Activated T-helper 2 cell treated with anti-CD3 and anti-CD28 coated beads, Interferon-gamma antibody, Interleukin-2, Interleukin-4, amounts not matched to agents 10 μg/mL and 5 μg/mL and 100 μg/mL, durations not matched to agents 14 hours and 24 hours and 36 hours (primary cell): Measurements from ENCODE around the gene IL36B. TPM values are rescaled to one million over a fixed set of nuclear protein-coding genes. Genes with fewer than 3 reads are reported as not detected.

ENCODE experiments used
- DNase-seq: peaks from one replicate; pipeline ENCODE4 v3.0.0; 2021; ENCODE audit warnings: low spot score
- H3K27ac Mint-ChIP-seq: one replicate; pipeline ENCODE4 v1.8.0; 2021; ENCODE audit warnings: mixed read lengths
- H3K27me3 Mint-ChIP-seq: one replicate; pipeline ENCODE4 v1.8.0; 2021; ENCODE audit warnings: low read depth, mixed read lengths
- H3K36me3 Mint-ChIP-seq: one replicate; pipeline ENCODE4 v1.8.0; 2021; ENCODE audit warnings: low read depth, mixed read lengths
- H3K4me1 Mint-ChIP-seq: one replicate; pipeline ENCODE4 v1.8.0; 2021; ENCODE audit warnings: low read depth, mixed read lengths
- H3K4me3 Mint-ChIP-seq: one replicate; pipeline ENCODE4 v1.8.0; 2021; ENCODE audit warnings: low read depth, mild to moderate bottlenecking, moderate library complexity, mixed read lengths
- H3K9me3 Mint-ChIP-seq: one replicate; pipeline ENCODE4 v1.8.0; 2021; ENCODE audit warnings: mixed read lengths
- intact Hi-C: fragments of 100-400 bp; cut with micrococcal nuclease; formaldehyde crosslinking; loops from one replicate; pipeline ENCODE4 v1.15.1; 2023
- total RNA-seq: library from RNA; stranded (reverse); gene quantifications from 2 replicates; pipeline ENCODE4 v1.2.3, GENCODE V29; 2022

IL36B gene
- total RNA-seq, 1 donor from 2014 or later, result not detected

DNA sequence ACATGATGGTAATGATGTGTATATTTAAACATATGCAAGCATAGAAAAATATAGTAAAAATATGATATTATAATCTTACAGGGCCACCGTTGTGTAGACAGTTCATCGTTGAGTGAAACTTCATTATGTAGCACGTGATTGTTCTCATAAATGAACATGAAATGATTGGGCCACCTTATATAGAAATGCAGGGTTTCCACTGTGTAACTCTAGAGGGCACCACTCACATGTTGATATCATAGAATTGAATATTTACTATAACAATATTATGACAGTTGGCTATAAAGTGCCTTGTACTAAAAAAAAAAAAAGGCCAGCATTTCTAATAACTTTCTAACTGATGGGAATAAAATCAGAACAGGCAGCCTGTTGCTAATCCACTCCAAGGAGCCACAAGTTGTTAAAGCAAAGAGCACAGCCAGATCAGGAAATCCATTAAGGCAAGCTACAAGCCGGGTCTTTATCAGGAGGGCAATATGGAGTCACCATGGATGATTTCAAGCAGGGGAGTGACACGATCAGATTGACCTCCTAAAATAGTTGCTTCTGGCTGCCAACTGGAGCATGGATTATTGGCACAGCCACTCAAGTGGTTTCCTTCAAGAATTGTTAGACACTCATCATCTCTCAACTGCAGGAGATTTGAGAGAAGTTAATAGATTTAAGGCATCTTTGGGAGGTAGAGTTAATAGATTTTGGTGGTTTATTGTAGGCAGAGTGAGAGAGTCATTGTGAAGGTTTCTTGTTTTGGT lies 31.8 kb upstream of the IL36B start:
- H3K27me3 Mint-ChIP-seq, result no peaks in the 10 kb centered on the region
- DNase-seq, result no peak
- intact Hi-C loops, result loop anchor here (1.0 to 5.0 kb wide), 7 partner anchors 20 to 293 kb away; no protein-coding TSS in a partner anchor
- H3K9me3 Mint-ChIP-seq, result no peaks in the 10 kb centered on the region
- H3K36me3 Mint-ChIP-seq, result no peaks in the 10 kb centered on the region
- no peak overlapping the region for H3K27ac Mint-ChIP-seq
- no peak overlapping the region for H3K4me3 Mint-ChIP-seq
- peaks cover 17% of the 10 kb centered on the region for H3K4me1 Mint-ChIP-seq

DNA sequence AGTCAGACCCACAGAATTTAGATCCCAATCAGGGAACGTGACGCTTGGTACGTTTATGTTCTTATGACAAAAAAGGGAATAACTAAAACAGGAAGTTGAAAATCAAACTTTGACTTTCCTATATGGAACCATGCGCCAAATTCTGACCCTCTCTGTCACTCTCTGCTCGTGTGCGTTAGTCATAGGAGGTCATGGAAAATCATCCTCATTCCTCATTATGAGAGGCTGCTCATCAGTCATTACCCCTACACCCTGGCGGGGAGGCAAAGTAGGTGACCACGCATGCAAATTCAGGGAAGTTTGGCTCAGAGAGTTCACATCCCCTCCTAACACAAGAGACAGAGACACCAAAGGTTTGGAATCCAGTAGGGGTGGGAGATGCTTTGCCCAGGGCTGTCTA lies 30.6 kb upstream of the IL36B start:
- no peaks in the 10 kb centered on the region for H3K27me3 Mint-ChIP-seq
- H3K27ac Mint-ChIP-seq, result no peak overlapping the region
- intact Hi-C loops, result loop anchor here (5.0 kb wide), 3 partner anchors 39 to 294 kb away; no protein-coding TSS in a partner anchor
- no peaks in the 10 kb centered on the region for H3K36me3 Mint-ChIP-seq
- H3K9me3 Mint-ChIP-seq, result no peaks in the 10 kb centered on the region
- no peak overlapping the region for H3K4me3 Mint-ChIP-seq
- H3K4me1 Mint-ChIP-seq, result peaks cover 17% of the 10 kb centered on the region
- no peak for DNase-seq

- intact Hi-C loops, result loop anchor here (5.0 kb wide), 3 partner anchors 41 to 296 kb away; no protein-coding TSS in a partner anchor
- peaks cover 6% of the 10 kb centered on the region for H3K27me3 Mint-ChIP-seq
These were observed 29.0 kb upstream of the IL36B start for GRCh38 chr2:113081488-113082210.

DNA sequence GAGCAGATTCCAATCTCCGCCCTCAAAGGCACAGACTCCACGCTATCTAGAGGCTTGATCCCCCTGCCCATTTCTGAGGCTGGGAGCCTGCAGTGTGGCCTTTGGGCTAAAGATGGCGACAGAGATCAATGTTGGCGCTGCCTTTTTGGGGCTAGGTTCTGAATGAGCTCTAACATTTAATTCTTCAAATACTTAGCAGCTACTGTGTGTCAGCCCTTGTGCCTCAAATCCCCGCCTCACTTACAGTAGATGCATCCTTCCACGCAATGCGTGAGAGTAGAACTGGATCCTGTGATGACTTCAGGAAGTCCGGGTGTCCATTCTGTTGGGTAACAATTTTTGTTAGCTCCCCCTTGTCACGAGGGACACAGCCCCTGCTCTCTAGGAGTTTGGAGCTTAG lies 27.5 kb upstream of the IL36B start:
- Mint-ChIP-seq H3K27ac (no peak overlapping the region), H3K4me3 (no peak overlapping the region), H3K4me1 (peaks cover 16% of the 10 kb centered on the region), H3K27me3 (peaks cover 11% of the 10 kb centered on the region), H3K36me3 (no peaks in the 10 kb centered on the region), H3K9me3 (no peaks in the 10 kb centered on the region)
- intact Hi-C loops, result loop anchor here (1.0 to 5.0 kb wide), 4 partner anchors 42 to 297 kb away; no protein-coding TSS in a partner anchor
- DNase-seq, result peak; percentile 28

More at GRCh38 chr2:113081488-113082210, 29.0 kb upstream of the IL36B start:
- Mint-ChIP-seq H3K4me3 (no peak overlapping the region), H3K36me3 (no peaks in the 10 kb centered on the region), H3K4me1 (peaks cover 17% of the 10 kb centered on the region), H3K27ac (no peak overlapping the region), H3K9me3 (no peaks in the 10 kb centered on the region)
- no peak for DNase-seq

DNA sequence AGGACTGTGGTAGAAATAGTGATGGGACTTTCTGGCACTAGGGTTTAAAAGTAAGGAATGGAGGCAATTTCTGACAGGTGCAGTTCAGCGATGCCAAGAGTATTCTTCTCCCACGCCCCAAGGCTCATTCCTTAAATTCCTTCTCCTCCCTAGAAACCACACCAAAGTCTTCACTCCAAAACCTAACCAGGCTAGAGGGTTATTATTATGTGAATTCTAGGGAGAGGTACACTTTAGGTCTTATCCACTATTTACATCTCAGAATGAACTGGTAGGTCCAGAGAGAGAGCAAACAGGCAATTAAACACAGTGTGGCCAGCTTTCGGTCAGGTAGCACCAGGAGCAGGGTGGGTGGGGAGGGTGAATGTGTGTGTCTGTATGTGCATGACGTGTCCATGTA lies 26.5 kb upstream of the IL36B start:
- peaks cover 12% of the 10 kb centered on the region for H3K4me1 Mint-ChIP-seq
- H3K36me3 Mint-ChIP-seq, result no peaks in the 10 kb centered on the region
- H3K9me3 Mint-ChIP-seq, result no peaks in the 10 kb centered on the region
- H3K27me3 Mint-ChIP-seq, result peaks cover 11% of the 10 kb centered on the region
- no peak overlapping the region for H3K27ac Mint-ChIP-seq
- no peak for DNase-seq
- intact Hi-C loops, result no loop called here
- no peak overlapping the region for H3K4me3 Mint-ChIP-seq

DNA sequence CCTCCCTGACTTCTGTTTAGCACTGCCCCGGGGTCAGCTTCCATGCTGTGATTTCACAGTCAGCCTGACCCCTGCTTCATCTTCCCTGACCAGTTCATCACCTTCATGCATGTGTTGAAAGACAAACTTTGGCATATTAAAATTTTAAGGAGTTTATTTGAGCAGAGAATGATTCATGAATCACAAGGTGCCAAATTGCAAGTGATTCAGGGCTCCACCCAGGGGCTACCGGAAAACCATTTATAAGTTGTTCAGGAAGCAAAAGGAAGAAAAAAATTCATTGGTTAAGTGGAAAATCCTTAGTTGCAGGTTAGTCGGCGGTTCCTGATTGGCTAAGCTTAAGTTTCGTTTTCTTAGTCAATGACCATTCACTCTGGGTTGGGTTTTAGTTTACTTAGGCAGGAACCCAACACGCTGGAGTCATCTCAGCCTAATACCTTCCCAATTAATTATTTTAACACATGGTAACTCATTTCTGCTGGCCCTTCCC lies 25.7 kb upstream of the IL36B start:
- peaks cover 10% of the 10 kb centered on the region for H3K4me1 Mint-ChIP-seq
- H3K4me3 Mint-ChIP-seq, result no peak overlapping the region
- H3K9me3 Mint-ChIP-seq, result no peaks in the 10 kb centered on the region
- no peaks in the 10 kb centered on the region for H3K36me3 Mint-ChIP-seq
- no peak for DNase-seq
- no peak overlapping the region for H3K27ac Mint-ChIP-seq
- intact Hi-C loops, result no loop called here
- peaks cover 11% of the 10 kb centered on the region for H3K27me3 Mint-ChIP-seq

GRCh38 chr2:113077921-113078320 lies 25.3 kb upstream of the IL36B start:
- Mint-ChIP-seq H3K27ac (no peak overlapping the region), H3K4me1 (peaks cover 6% of the 10 kb centered on the region), H3K36me3 (no peaks in the 10 kb centered on the region), H3K27me3 (peaks cover 11% of the 10 kb centered on the region), H3K9me3 (no peaks in the 10 kb centered on the region), H3K4me3 (no peak overlapping the region)
- intact Hi-C loops, result no loop called here
- no peak for DNase-seq

DNA sequence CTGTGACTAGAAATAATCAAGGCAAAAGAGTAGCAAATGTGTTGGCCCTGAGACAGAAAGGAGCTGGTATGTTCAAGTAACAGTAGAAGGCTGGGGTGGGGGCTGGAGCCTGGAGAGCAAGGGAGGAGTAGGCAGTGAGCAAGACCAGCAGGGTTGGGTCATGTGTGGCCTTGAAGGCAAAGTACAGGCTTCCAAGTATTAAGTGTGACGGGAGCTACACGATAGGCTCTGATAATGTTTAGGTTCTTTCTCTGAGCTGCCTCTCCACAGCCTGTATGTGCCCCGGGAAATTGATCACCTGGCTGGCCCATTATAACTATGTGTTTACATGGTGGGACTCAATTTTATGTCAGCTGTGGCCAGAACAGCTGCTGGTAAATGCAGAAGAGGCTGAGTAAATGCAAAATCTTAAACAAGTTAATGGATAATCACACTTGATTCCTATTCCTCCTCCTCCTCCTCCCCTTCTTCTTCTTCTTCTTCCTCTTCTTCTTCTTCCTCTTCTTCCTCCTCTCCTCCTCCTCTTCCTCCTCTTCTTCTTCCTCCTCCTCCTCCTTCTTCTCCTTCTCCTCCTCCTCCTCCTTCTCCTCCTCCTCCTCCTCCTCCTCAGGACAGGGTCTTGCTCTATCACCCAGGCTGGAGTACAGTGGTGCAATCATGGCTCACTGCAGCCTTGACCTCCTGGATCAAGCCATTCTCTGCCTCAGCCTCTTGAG lies 24.4 kb upstream of the IL36B start:
- no peaks in the 10 kb centered on the region for H3K9me3 Mint-ChIP-seq
- H3K4me3 Mint-ChIP-seq, result no peak overlapping the region
- H3K27ac Mint-ChIP-seq, result no peak overlapping the region
- no peak for DNase-seq
- intact Hi-C loops, result no loop called here
- peaks cover 6% of the 10 kb centered on the region for H3K4me1 Mint-ChIP-seq
- no peaks in the 10 kb centered on the region for H3K36me3 Mint-ChIP-seq
- H3K27me3 Mint-ChIP-seq, result peaks cover 11% of the 10 kb centered on the region

DNA sequence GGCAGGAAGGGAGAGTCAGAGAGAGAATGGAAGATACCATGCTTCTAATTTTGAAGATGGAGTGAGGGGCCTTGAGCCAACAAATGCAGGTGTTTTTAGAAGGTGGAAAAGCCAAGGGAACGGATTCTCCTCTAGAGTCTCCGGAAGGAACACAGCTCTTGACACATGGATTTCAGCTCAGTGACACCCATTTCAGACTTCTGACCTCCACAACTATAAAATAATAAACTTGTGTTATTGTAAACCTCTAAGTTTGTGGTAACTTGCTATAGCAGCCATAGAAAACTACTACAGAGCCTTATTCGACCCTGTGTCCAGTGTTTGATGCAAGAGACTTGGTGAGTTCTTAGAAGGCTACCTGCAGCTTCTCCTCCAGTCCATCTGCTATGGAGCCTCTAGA lies 22.9 kb upstream of the IL36B start:
- H3K36me3 Mint-ChIP-seq, result no peaks in the 10 kb centered on the region
- no peak overlapping the region for H3K27ac Mint-ChIP-seq
- peaks cover 12% of the 10 kb centered on the region for H3K27me3 Mint-ChIP-seq
- intact Hi-C loops, result no loop called here
- no peak overlapping the region for H3K4me3 Mint-ChIP-seq
- no peak for DNase-seq
- H3K4me1 Mint-ChIP-seq, result peaks cover 6% of the 10 kb centered on the region
- H3K9me3 Mint-ChIP-seq, result no peaks in the 10 kb centered on the region

GRCh38 chr2:113075030-113075429 lies 22.4 kb upstream of the IL36B start:
- Mint-ChIP-seq H3K27me3 (peaks cover 13% of the 10 kb centered on the region), H3K27ac (no peak overlapping the region), H3K4me1 (peaks cover 6% of the 10 kb centered on the region), H3K4me3 (no peak overlapping the region), H3K9me3 (no peaks in the 10 kb centered on the region), H3K36me3 (no peaks in the 10 kb centered on the region)
- intact Hi-C loops, result no loop called here
- no peak for DNase-seq

DNA sequence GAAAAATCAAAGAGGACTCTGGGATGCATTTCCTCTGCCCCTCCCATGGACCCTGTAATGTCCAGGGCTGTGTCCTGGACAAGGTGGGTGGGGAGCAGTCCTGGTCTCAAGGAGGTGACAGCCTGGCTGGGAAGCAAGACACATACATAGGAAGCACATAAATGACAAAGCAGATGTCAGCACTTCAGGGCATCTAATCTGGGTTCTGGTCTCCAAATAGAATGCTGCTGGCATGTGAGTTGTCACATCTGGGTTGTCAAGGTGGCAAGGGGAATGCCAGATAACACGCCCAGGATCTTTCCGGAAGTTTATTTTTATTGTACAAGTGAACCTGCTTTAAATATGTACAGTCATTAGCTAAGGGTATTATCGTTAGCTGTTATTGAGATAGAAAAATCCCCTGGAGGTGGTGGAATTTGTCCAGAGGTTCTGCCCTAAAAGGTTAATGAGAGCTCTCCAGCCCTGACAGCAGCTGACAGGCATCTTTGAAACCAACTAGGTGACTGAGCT lies 20.7 kb upstream of the IL36B start:
- peaks cover 24% of the 10 kb centered on the region for H3K27me3 Mint-ChIP-seq
- H3K27ac Mint-ChIP-seq, result no peak overlapping the region
- no peaks in the 10 kb centered on the region for H3K9me3 Mint-ChIP-seq

GRCh38 chr2:113072584-113072983 lies 19.9 kb upstream of the IL36B start:
- H3K4me3 Mint-ChIP-seq, result no peak overlapping the region
- H3K4me1 Mint-ChIP-seq, result peaks cover 6% of the 10 kb centered on the region
- no peak for DNase-seq
- H3K36me3 Mint-ChIP-seq, result no peaks in the 10 kb centered on the region
- H3K27me3 Mint-ChIP-seq, result peaks cover 21% of the 10 kb centered on the region
- intact Hi-C loops, result no loop called here
- H3K27ac Mint-ChIP-seq, result no peak overlapping the region
- H3K9me3 Mint-ChIP-seq, result no peaks in the 10 kb centered on the region

More for the DNA sequence above, 20.7 kb upstream of the IL36B start:
- Mint-ChIP-seq H3K4me3 (no peak overlapping the region), H3K4me1 (peaks cover 6% of the 10 kb centered on the region), H3K36me3 (no peaks in the 10 kb centered on the region)
- intact Hi-C loops, result no loop called here
- DNase-seq, result no peak
